ENCODE data around the gene TVP23B.
"Not testable (repeated sequence)": the region's sequence is repeated elsewhere in the genome, so short reads cannot be mapped to it uniquely, and the experiment has no call there.

Gene TVP23B

DNA sequence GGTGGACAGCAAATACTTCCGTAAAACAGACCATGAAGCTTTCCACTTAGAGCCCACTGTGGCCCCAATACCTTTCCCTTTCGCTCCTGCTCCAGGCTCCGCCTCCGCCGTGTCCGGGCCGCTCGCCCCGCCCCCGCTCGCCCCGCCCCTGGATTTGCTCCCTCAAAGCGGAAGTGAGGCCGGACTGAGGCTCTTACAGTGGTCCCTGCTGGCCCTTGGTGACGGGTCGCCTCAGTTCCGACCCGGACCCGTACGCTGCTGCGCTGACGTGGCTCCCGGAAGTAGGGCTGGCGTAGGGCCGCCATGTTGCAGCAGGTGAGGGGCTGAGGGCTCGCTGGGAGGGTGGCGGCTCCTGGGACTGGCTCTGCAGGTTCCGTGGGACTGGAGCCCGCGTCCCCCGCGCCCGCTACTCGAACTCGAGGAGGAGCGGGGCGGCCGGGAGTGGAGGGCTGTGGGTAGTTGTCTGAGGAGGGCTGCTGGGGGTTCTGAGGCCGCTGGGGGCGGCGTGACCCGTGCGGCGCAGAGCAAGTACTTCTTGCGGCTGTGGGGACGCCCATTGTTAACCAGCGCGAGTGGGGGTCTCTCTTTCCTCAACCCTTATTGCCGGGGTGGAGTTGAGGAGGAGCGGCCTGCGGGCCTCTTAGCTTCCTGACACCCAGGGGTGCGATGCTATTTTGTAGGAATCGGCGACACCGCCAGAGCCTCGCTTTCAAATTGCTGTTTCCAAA is at the start of gene TVP23B:
TSS of gene TVP23B (plus strand) at position 193 of the 728 bp plus-strand sequence. CDS start at position 304, 111 bp downstream.
- peak; percentile 79 for DNase-seq (ENCODE audit: low spot score)

DNA sequence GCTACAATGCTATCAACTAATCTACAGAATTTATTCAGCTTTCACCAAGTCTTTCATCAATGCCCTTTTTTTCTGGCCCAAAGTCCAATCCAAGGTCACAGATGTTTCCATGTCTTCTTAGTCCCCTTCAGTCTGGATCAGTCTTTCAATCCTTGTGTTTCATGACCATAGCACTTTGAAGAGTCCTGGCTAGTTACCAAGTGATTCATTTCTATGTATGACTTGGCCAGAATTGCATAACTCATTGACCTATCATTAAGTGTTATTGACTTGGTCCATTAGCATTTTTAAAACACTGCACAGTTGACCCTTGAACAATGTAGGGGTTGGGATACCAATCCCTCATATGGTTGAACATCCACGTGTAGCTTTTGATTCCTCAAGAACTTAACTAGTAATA is 48.5 kb upstream of the TVP23B start:
- not testable (repeated sequence) for DNase-seq (ENCODE audit: low spot score)

DNA sequence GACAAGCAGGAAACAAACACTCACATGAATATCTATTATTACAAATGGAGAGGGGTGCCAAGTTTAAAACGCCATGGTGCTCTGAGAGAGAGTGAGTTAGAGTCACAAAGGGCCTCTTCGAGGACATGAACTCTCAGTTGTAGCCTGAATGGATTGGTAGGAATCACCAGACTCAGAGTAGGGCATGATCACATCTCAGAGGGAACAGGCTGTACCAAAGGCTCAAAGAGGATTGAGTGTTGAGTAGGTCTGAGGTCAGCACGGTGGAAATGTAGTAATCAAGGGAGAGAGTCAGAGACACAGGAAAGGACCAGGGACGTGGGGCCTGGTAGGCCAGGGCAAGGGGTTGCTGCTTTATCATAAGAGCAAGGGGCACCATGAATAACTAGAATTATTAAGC is 47.6 kb upstream of the TVP23B start:
- not testable (repeated sequence) for DNase-seq (ENCODE audit: low spot score)

DNA sequence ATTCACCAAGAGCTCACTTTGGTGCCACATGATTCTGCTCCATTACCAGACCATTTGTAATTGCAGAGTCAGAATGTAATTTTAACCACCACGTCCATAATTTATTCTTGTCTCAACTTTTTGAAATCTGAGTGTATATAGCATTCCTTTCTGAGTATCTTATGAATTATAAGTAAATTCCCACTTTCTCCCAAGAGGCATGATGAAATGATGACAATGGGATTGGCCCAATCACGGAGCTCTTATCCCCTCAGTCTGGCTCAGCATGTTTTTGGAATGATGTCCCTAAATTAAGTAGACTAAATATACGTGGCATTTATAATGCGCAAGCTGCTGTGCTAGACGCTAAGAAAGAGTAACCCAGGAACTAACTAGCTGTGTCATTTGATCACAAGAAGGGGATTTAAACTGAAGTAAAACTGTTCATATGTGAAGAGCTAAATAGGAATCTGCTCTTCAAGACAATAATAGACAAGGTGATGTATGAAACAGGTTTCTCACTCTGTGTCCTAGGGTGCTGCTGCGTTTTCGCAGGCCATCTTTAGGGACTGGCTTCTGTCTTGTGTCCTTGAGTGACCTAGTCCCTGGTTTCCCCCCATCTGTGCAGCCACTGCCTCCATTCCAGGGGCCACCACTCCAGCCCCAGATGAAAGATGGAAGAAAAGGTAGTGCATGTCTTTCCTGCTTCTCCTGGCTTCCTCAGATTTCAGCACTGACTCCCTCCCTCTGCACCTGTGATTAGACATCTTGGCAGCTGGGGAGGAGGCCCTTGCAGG is 41.2 kb upstream of the TVP23B start:
- DNase-seq (ENCODE audit: low spot score): not testable (repeated sequence)

DNA sequence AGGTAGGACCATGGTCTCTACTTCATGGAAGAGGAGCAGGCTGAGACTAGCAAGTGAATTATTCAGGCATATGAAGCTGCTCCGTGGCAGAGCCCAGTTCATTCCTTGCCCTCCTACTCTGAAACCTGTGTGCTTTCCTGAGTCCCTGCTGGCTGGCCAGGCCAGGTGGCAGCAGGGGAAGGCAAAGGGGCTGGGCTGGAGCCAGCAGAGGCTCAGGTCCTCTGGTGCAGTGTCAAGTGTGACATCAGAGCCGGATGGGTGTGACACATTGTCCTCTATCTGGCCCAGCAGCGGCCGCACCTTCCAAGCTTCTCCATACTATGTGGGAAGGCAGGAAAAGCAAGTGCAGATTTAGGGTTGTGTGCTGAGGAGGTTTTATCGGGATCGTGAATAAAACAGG is 39.8 kb upstream of the TVP23B start:
- DNase-seq (ENCODE audit: low spot score): not testable (repeated sequence)

DNA sequence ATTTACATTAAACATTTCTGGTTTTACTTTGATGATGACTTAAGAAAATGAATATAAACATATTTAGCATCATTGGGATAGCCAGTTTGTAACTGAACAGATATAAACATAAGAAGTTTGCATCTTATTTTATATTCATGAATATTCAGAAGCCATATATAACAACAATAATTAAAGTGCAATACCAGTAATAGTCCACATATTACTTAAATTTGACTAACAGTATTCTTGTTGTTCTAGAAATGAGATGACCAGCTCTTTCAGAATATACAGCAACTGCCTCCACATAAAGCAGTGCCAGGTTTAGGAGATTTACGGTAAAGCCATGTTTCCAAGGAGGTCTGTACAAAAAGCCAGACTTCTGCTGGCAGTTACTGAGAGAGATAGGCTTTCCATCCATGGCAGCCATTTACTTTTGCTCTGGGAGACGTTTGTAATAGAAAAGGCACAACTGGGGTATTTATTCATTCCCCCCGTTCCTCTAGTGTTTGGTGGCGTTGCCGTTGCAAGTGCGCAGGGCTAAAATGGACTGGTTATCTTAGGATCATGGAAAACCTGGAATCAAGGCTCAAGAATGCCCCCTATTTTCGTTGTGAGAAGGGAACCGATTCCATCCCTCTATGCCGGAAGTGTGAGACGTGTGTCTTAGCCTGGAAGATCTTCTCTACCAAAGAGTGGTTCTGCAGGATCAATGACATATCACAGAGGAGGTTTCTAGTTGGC is 37.1 kb upstream of the TVP23B start, which contains the start of gene FBXW10:
TSS of gene FBXW10 (plus strand) at position 356 of the 723 bp plus-strand sequence. CDS start at position 547, 191 bp downstream.
- not testable (repeated sequence) for DNase-seq (ENCODE audit: low spot score)

DNA sequence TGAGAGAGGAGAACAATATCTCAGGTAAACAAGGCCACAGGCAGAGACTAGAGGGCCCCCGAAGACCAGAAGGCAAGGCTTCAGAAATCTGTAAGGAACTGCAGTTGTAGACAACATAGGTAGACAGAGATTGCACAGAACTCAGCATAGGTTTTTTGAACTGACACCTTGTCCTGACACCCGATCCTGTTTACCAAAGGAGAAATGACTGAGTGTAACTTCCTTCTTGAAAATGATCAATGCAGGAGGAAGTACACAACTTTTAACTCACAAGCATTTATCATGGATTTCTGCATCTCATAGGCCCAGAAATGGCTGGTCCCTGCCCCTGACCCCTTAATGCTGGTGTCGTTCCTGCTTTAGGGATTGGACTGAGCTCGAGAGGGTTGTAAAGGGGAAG is 36.3 kb upstream of the TVP23B start:
- not testable (repeated sequence) for DNase-seq (ENCODE audit: low spot score)

DNA sequence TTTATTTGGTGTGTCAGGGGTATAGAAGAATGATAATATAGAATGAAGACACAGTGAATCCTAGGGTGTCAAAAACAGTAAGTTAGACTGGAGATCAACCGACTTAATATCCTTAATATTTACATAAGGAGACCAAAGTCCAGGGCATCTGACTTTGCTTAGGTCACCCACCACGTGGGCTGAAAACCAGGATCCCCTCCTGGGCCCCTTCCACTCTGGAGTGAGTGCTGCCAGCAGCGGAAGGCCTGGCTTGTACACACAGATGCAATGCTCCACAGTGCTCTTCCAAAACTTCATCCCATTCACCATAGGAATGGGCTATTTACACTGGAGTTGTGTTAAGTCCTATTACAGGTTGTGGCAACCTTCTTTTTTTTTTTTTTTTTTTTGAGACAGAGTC is 34.4 kb upstream of the TVP23B start:
- not testable (repeated sequence) for DNase-seq (ENCODE audit: low spot score)

DNA sequence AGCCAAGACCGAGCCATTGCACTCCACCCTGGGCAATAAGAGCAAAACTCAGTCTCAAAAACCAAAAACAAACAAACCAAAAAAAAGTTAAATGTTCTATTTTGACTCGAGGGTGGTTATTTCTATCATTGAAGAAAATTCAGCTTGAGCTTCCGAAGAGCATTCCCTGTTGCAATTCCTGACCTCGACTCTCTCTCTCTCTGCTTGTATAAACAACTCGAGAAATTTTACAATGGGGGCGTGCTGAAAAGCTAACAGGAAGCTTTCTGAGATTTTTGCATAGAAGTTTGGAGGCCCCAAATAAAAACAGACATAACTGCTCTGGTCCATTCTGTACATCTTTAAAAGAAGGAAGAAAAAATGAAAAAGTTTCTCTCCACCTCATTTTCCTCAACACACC is 33.5 kb upstream of the TVP23B start:
- not testable (repeated sequence) for DNase-seq (ENCODE audit: low spot score)

DNA sequence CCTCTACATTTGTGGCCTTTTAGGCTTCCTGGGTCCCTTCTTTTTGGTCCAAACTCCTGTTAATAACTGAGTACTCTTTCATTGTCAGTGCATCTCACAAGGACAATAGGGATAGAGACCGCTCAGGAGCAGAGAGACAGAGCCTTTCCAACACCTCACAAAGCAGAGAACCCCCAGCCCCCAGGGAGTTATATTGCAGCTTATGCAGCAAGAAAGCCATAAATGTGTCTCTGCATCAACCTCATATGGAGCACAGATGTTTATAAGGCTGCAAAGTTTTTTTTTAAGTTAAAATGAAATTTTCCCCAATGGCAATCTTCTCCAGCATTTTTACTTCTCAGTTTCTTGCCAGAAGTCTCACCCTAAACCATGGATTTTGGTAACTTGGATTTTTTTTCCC is 30.7 kb upstream of the TVP23B start:
- not testable (repeated sequence) for DNase-seq (ENCODE audit: low spot score)

DNA sequence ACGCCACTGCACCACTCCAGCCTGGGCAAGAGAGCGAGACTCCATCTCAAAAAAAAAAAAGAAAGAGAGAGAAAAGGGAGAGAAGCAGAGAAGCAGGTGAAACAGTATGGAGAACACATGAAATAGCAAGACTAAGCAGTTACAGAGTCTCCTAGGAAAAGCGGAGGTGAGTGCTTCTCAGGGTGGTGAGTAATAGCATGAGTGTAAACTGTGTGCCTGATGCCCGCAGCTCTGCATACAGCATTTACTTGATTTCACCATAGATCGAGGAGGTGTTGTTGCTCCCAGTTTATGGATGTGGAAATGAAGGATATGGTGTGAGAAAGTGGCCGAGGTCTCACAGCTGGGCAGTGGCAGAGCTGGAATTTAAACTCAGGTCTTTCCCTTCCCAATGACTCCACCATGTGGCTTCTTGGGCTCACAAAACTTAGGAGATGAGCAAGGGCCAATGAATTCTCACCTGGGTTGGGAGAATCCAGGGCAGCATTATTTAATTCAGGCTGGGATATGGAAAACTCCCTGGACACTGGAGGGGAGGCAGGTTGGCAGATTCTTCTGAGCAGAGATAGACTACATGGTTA is 27.1 kb upstream of the TVP23B start:
- not testable (repeated sequence) for DNase-seq (ENCODE audit: low spot score)

DNA sequence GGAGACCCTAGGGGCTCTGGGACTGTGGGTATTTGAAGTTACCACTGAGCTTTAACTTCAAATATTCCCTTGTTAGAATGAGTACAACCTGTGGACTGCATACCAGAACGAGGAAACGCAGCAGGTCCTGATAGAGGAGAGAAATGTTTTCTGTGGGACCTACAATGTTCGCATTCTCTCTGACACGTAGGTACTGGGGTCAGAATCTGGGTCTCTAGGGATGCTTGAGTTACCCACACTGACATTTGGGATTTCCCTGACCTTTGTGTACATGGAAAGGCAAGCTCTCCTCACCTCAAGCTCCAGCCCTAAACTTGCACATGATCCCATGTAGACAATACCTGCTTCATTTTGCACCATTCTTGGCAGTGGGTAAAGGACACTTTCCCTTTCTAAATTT is 25.0 kb upstream of the TVP23B start:
- DNase-seq (ENCODE audit: low spot score): not testable (repeated sequence)

DNA sequence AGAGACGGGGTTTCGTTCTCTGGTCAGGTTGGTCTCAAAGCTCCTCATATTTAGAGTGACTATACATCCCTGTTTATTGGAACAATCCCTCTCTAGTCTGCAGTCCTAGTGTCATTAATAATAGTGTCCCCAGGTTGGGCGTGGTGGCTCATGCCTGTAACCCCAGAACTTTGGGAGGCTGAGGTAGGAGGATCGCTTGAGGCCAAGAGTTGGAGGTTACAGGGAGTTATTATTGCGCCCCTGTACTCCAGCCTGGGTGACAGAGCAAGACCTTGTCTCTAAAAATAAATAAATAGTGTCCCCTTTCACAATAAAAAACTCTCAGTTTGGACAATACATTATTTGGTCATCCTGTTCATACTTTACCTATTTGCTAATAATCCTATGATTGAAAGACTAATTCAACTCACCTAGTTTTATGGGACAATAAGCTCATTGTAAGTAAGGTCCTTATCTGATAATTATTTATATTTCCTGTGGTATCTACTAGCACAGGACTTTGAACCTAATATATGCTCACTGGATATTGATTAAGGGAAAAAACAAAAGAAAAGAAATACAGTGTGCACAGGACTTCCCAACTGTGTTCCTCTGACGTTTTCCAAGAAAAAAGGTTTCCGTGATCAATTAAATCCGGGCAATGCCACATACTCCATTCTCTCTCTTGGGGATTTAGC is 23.5 kb upstream of the TVP23B start:
- DNase-seq (ENCODE audit: low spot score): not testable (repeated sequence)

DNA sequence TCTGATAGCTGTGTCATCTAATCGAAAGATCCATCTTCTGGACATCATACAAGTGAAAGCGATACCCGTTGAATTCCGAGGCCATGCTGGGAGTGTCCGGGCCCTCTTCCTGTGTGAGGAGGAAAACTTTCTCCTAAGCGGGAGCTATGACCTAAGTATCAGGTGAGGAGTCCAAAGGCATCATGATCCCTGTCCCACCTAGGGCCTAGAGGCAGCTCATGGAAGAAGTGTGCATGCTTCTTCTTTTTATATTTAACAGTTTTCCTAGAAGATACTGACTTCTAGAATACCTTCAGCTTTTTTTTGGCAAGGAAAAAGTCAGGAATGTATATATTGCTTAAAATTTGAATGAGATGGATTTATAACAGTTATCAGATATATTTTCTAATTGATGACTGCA is 22.6 kb upstream of the TVP23B start:
- not testable (repeated sequence) for DNase-seq (ENCODE audit: low spot score)

DNA sequence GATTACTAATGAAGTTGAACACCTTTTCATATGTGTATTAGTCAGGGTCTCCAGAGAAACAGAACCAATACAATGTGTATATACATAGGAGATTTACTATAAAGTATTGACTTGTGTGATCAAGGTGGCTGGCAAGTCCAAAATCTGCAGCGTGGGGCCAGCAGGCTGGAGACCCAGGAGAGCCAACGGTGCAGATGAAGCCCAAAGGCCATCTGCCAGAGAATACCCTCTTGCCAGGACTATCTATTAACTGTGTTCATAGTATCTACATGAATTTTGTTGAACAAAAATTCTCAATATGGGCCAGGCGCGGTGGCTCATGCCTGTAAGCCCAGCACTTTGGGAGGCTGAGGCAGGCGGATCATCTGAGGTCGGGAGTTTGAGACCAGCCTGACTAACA is 20.8 kb upstream of the TVP23B start:
- DNase-seq (ENCODE audit: low spot score): not testable (repeated sequence)

DNA sequence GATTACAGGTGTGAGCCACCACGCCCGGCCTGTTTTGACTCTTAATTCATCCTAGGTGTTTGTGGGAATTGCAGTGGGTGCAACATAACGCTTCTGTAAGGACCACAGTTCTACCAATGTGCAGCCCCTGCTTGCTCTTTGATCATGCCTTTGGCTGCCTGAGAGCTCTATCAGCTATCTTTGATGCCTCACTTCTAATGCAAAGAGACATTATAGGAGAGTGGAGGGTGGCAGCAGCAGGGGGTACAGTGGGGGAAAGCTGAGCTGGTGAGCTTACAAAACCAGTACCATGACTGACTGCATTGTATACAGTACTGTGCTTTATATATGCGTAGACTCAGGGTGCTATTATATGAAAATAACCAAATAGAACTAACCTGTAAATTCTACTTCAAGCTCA is 10.4 kb upstream of the TVP23B start:
- not testable (repeated sequence) for DNase-seq (ENCODE audit: low spot score)

DNA sequence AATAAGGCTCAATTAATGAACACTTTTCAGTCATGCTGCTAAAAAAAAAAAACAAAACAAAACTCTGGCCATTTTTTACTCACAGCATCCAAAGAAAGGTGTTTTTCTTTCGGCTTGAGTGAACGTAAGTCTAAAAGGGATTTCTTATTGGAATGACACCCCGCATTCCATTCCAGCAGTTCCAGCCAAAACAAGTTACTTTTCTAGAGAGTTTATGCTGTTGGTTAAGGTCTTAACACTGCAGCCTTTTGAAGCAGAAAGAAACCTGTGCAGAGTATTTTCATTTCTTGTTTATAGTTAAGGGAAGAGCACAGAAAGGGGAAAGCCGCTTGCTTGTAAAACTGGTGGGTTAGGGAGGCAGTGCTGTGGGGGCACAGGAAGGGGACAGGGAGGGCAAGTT is 9.9 kb upstream of the TVP23B start:
- DNase-seq (ENCODE audit: low spot score): not testable (repeated sequence)

DNA sequence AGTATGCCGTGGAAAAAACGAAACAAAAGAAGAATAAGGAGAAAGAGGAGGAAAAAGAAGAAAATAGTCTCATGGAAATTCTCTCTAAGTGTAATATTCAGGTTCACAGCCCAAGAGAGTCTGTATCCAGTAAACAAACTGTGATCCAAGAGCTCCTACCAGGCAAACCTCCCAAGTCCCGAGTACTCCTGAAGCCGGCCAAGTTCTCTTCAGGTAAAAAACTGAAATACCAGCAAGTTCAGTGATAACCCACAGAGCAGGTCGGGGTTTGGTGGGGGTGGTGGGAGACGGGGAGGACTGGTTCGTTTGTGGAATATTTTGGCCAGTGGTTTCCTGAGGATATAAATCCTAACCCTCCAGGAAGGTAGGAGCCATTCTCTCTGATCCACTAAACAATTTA is 8.5 kb upstream of the TVP23B start:
- DNase-seq (ENCODE audit: low spot score): no peak

DNA sequence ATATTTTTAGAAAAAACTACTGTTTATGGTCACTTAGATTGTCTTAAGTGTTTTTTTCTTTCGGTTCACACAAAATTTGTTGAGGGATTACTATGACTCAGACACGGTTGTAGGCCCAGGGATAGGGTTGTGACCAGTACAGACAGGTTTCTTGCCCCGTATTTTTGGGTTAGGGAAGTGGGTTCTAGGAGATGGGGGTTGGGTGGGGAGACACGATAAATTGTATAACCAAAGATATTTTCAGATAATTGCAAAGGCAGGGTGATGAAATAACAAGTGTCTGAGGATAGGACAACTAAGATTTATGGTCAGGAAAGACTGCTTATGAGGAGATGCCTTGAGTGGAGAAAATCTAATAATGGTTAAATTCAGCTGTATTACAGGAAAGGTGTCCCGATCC is 822 bp downstream of the TVP23B start:
- DNase-seq (ENCODE audit: low spot score): not testable (repeated sequence)

DNA sequence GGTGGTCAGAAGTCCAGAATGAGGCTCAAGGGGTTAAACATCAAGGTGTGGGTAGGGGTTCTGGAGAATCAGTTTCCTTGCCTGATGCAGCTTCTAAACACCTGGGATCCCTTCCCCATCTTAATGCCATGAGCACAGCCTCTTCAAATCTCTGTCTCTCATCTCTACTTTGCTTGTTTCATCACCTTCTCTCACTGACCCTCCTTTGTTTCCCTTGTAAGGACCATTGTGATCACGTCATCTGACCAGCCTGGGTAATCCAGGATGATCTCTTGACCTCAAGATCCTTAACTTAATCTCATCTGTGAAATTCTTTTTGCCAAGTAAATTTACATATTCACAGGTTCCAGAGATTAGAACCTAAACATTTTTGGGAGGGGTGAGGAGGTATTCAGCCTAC is 5.0 kb downstream of the TVP23B start:
- not testable (repeated sequence) for DNase-seq (ENCODE audit: low spot score)

DNA sequence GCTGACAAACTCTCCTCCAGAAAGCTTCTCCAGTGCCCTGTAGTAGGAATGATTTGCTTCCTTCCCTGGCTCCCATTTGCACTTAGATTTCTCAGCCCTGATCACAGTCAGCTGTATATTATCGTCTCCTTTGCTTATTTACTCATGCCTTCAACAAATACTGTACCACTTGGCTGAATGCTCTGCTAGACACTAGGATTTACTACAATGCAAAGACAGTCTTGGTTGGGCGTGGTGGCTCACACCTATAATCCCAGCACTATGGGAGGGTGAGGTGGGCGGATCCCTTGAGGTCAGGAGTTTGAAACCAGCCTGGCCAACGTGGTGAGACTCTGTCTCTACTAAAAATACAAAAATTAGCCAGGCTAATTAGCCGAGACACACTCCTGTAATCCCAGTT is 5.9 kb downstream of the TVP23B start:
- DNase-seq (ENCODE audit: low spot score): not testable (repeated sequence)
